A549 (cell line): Measurements from ENCODE around the gene HRH1. TPM values are rescaled to one million over a fixed set of nuclear protein-coding genes. Genes with fewer than 3 reads are reported as not detected.

Experiments used
- ATAC-seq, 2 experiments: fragments of 200-7000 bp in 1 of 2; fragments of >200 bp in 1 of 2; cut with Nextera tagmentation in 1 of 2; cut with Tn5 transposase in 1 of 2; 3 replicates each; pipeline versions ENCODE4 v1.8.0 to v1.9.1; 2018 to 2020; ENCODE audit warnings: mild to moderate bottlenecking in 1 of 2, moderate library complexity in 1 of 2
- CTCF ChIA-PET: fragments of 300-600 bp; sonication (Branson Sonifier 250); formaldehyde crosslinking; extraction: SDS; loops from one replicate; lab custom pipeline; 2021; ENCODE audit warnings: antibody characterized with exemption, inconsistent platforms; lab: Yijun Ruan, JAX
- POLR2A ChIA-PET: fragments of 350-600 bp; formaldehyde crosslinking; extraction: SDS; loops from one replicate; lab custom pipeline; 2021; ENCODE audit warnings: antibody characterized with exemption, inconsistent platforms; lab: Yijun Ruan, JAX
- DNase-seq, 2 experiments: peaks; one replicate each; pipeline versions ENCODE4 v3.0.0 to v3.0.0-alpha.2; 2011 to 2016; ENCODE audit warnings: low read depth in 1 of 2, low spot score in 1 of 2
- FAIRE-seq: peaks from 2 replicates; lab custom pipeline; 2011; peaks lifted over from hg19 to GRCh38; lab: Jason Lieb, UNC
- H3K27ac ChIP-seq, 2 experiments: fragments of >200 bp; sonication (Bioruptor Twin); formaldehyde crosslinking; 3 replicates each; pipeline ENCODE4 v1.5.1; 2016 to 2017
- H3K4me1 ChIP-seq: fragments of >200 bp; sonication (Bioruptor Twin); formaldehyde crosslinking; 3 replicates; pipeline ENCODE4 v1.6.1; 2016
- H3K4me2 ChIP-seq: fragments of >200 bp; sonication (Bioruptor Twin); formaldehyde crosslinking; 3 replicates; pipeline ENCODE4 v1.6.1; 2016
- H3K4me3 ChIP-seq: fragments of >200 bp; sonication (Bioruptor Twin); formaldehyde crosslinking; 3 replicates; pipeline ENCODE4 v1.5.1; 2016
- H3K9me3 ChIP-seq: fragments of >200 bp; sonication (Bioruptor Twin); formaldehyde crosslinking; 3 replicates; pipeline ENCODE4 v1.6.1; 2016
- ATOH8 ChIP-seq: fragments of 250-450 bp; sonication (Bioruptor Pico); IDR thresholded peaks from 2 replicates; pipeline ENCODE4 v1.5.0; 2020; ENCODE audit warnings: low read depth, mild to moderate bottlenecking, moderate library complexity
- BHLHE40 ChIP-seq: IDR thresholded peaks from 2 replicates; pipeline ENCODE4 v1.6.1; 2012; ENCODE audit warnings: low read depth, low read length, inconsistent platforms
- CEBPB ChIP-seq, 2 experiments: fragments of >200 bp in 1 of 2; sonication (Bioruptor Twin) in 1 of 2; formaldehyde crosslinking in 1 of 2; IDR thresholded peaks; 2 replicates each; pipeline ENCODE4 v1.6.1; 2012 to 2016
- CHD4 ChIP-seq: fragments of 200-600 bp; sonication (generic); IDR thresholded peaks from 2 replicates; pipeline ENCODE4 v1.6.1; 2016; ENCODE audit warnings: antibody characterized with exemption, mild to moderate bottlenecking, borderline replicate concordance
- E2F6 ChIP-seq: IDR thresholded peaks from 2 replicates; pipeline ENCODE4 v1.6.1; 2012; ENCODE audit warnings: low read depth, borderline replicate concordance
- EHMT2 ChIP-seq: fragments of 200-600 bp; sonication (generic); IDR thresholded peaks from 2 replicates; pipeline ENCODE4 v1.6.1; 2016; ENCODE audit warnings: antibody characterized with exemption, low read depth, mild to moderate bottlenecking, moderate library complexity
- ELK1 ChIP-seq: fragments of 150-350 bp; IDR thresholded peaks from 2 replicates; pipeline ENCODE4 v1.6.1; 2014; ENCODE audit warnings: low read depth, mild to moderate bottlenecking, low read length
- EP300 ChIP-seq, 2 experiments: fragments of >200 bp; sonication (Bioruptor Twin); formaldehyde crosslinking; IDR thresholded peaks; 2 replicates in 1 of 2; 3 replicates in 1 of 2; pipeline ENCODE4 v1.6.1; 2016 to 2017
- FOSB ChIP-seq: fragments of 250-450 bp; sonication (Bioruptor Pico); IDR thresholded peaks from 2 replicates; pipeline ENCODE4 v1.5.0; 2020; ENCODE audit warnings: mild to moderate bottlenecking, moderate library complexity
- FOSL2 ChIP-seq, 2 experiments: fragments of 450-650 bp in 1 of 2; fragments of >200 bp in 1 of 2; sonication (Bioruptor Twin) in 1 of 2; formaldehyde crosslinking; IDR thresholded peaks; 2 replicates each; pipeline versions ENCODE4 v1.5.0 to v1.6.1; 2016 to 2020; ENCODE audit warnings: mild to moderate bottlenecking in 1 of 2, moderate library complexity in 1 of 2
- HEYL ChIP-seq: fragments of 250-450 bp; sonication (Bioruptor Pico); IDR thresholded peaks from 2 replicates; pipeline ENCODE4 v1.8.0; 2021; ENCODE audit warnings: mild to moderate bottlenecking, moderate library complexity
- HMGXB4 ChIP-seq: fragments of 250-450 bp; sonication (Bioruptor Pico); IDR thresholded peaks from 2 replicates; pipeline ENCODE4 v1.5.0; 2021; ENCODE audit warnings: mild to moderate bottlenecking, moderate library complexity, borderline replicate concordance
- HOXA7 ChIP-seq: fragments of 250-450 bp; sonication (Bioruptor Pico); IDR thresholded peaks from 2 replicates; pipeline ENCODE4 v1.5.0; 2020; ENCODE audit warnings: mild to moderate bottlenecking, moderate library complexity
- KDM1A ChIP-seq: fragments of 200-600 bp; sonication (generic); IDR thresholded peaks from 2 replicates; pipeline ENCODE4 v1.6.1; 2016; ENCODE audit warnings: low read depth, mild to moderate bottlenecking
- MAFK ChIP-seq: fragments of 450-650 bp; IDR thresholded peaks from 2 replicates; pipeline ENCODE4 v1.6.1; 2014; ENCODE audit not compliant: partially characterized antibody
- MYC ChIP-seq: IDR thresholded peaks from 2 replicates; pipeline ENCODE4 v1.6.1; 2012; ENCODE audit warnings: mild to moderate bottlenecking, inconsistent platforms, low read length, improper control_type of control experiment, borderline replicate concordance
- NFE2L2 ChIP-seq: fragments of 150-350 bp; conservative IDR thresholded peaks from 2 replicates; pipeline ENCODE4 v1.6.1; 2014; ENCODE audit warnings: low read length
- NPAS2 ChIP-seq: fragments of 250-450 bp; sonication (Bioruptor Pico); IDR thresholded peaks from 2 replicates; pipeline ENCODE4 v1.8.0; 2022; ENCODE audit warnings: mild to moderate bottlenecking, moderate library complexity, borderline replicate concordance
- NR3C1 ChIP-seq: fragments of >200 bp; sonication (Bioruptor Twin); formaldehyde crosslinking; IDR thresholded peaks from 3 replicates; pipeline ENCODE4 v1.6.1; 2017
- POLR2AphosphoS2 ChIP-seq: conservative IDR thresholded peaks from 2 replicates; pipeline ENCODE4 v1.6.1; 2012; ENCODE audit warnings: low read length, improper control_type of control experiment, inconsistent platforms
- RAD21 ChIP-seq, 2 experiments: fragments of >200 bp in 1 of 2; sonication (Bioruptor Twin) in 1 of 2; formaldehyde crosslinking in 1 of 2; IDR thresholded peaks in 1 of 2; conservative IDR thresholded peaks in 1 of 2; 2 replicates in 1 of 2; 3 replicates in 1 of 2; pipeline ENCODE4 v1.6.1; 2012 to 2018; ENCODE audit warnings: inconsistent platforms in 1 of 2
- RCOR1 ChIP-seq: fragments of 150-350 bp; IDR thresholded peaks from 2 replicates; pipeline ENCODE4 v1.6.1; 2014; ENCODE audit warnings: antibody characterized with exemption, low read length, low read depth
- RNF2 ChIP-seq: fragments of 200-600 bp; sonication (generic); IDR thresholded peaks from 2 replicates; pipeline ENCODE4 v1.6.1; 2016; ENCODE audit warnings: low read depth, mild to moderate bottlenecking, antibody characterized with exemption, moderate library complexity, borderline replicate concordance
- SMC3 ChIP-seq: fragments of >200 bp; sonication (Bioruptor Twin); formaldehyde crosslinking; IDR thresholded peaks from 3 replicates; pipeline ENCODE4 v1.6.1; 2018; ENCODE audit warnings: inconsistent platforms
- SREBF2 ChIP-seq: fragments of 450-650 bp; IDR thresholded peaks from 2 replicates; pipeline ENCODE4 v1.6.1; 2014; ENCODE audit warnings: mild to moderate bottlenecking, moderate library complexity
- TFCP2L1 ChIP-seq: fragments of 250-450 bp; sonication (Bioruptor Pico); IDR thresholded peaks from 2 replicates; pipeline ENCODE4 v1.5.0; 2021; ENCODE audit warnings: mild to moderate bottlenecking
- TP53 ChIP-seq: fragments of 250-450 bp; sonication (Bioruptor Pico); IDR thresholded peaks from 2 replicates; pipeline ENCODE4 v1.5.0; 2021; ENCODE audit warnings: mild to moderate bottlenecking, moderate library complexity
- ZC3H11A ChIP-seq: fragments of 450-650 bp; IDR thresholded peaks from 2 replicates; pipeline ENCODE4 v1.6.1; 2014; ENCODE audit warnings: antibody characterized with exemption, mild to moderate bottlenecking
- ZFP36 ChIP-seq: fragments of 450-650 bp; IDR thresholded peaks from 2 replicates; pipeline ENCODE4 v1.6.1; 2014; ENCODE audit warnings: borderline replicate concordance; ENCODE audit not compliant: partially characterized antibody
- WGBS: methylation state at CpG from one replicate; pipeline ENCODE4 v1.1.6; 2017; ENCODE audit errors: missing lambda C conversion rate; 5-methylcytosine and 5-hydroxymethylcytosine counted together
- polyA plus RNA-seq, 4 experiments: library from polyadenylated mRNA; depleted of rRNA in 3 of 4; stranded (reverse); fragments of >200 nt; fragmentation: RNase III in 1 of 4; extraction: RNeasy Plus Mini Kit Qiagen cat#74134 plus additional on column Dnase treatment in 1 of 4; gene quantifications; 2 replicates in 3 of 4; 3 replicates in 1 of 4; pipeline ENCODE4 v1.2.3, GENCODE V29; 2011 to 2017

HRH1 gene
- polyA plus RNA-seq, 2 of the 4 experiments (the other 2 are of a cell fraction): 4.2 TPM

- TF ChIP-seq CEBPB (IDR thresholded peaks at IDR 0.05) (no peak), BHLHE40 (no peak), TP53 (CRISPR knock-in tag) (no peak), ELK1 (no peak), ATOH8 (CRISPR knock-in tag) (no peak), SMC3 (peak; percentile 87), RNF2 (no peak), HMGXB4 (CRISPR knock-in tag) (no peak), RAD21 (conservative IDR thresholded peaks at IDR 0.05 in 1 of 2, IDR thresholded peaks at IDR 0.05 in 1 of 2) (peak; percentile 78 to 79), MYC (no peak), POLR2AphosphoS2 (no peak), MAFK (no peak), NR3C1 (no peak)
Observed at GRCh38 chr3:11155341-11156025, 1.2 kb downstream of the HRH1 start (continued).

GRCh38 chr3:11156026-11156410 is 1.7 kb downstream of the HRH1 start:
- Histone ChIP-seq H3K4me1 (peaks cover 7% of the 10 kb centered on the region; the same call in 2 of the 3 replicates), H3K9me3 (no peaks in the 10 kb centered on the region), H3K4me3 (no peak overlapping the region), H3K4me2 (peak overlapping the region; percentile 91; the same call in 2 of the 3 replicates), H3K27ac (no peak overlapping the region)
- DNase-seq: no peak
- ChIA-PET POLR2A (interaction anchor here (1.5 to 2.1 kb wide), 2 partner anchors 19 to 95 kb away, joined by 4 to 8 read pairs; no protein-coding TSS in a partner anchor), CTCF (interaction anchor here (0.7 to 13.0 kb wide), 41 partner anchors 8 to 814 kb away, joined by 3 to 142 read pairs (median 7); partner anchors contain the start of gene ATG7)
- no peak for FAIRE-seq
- no peak for TF ChIP-seq EHMT2
- TF ChIP-seq CHD4: no peak
- TF ChIP-seq ZFP36: no peak
- TF ChIP-seq TP53 (CRISPR knock-in tag): no peak
- no peak for TF ChIP-seq RCOR1
- no peak for TF ChIP-seq TFCP2L1 (CRISPR knock-in tag)
- TF ChIP-seq NR3C1: no peak
- no peak for TF ChIP-seq KDM1A
- TF ChIP-seq NFE2L2: no peak
- TF ChIP-seq HOXA7: no peak
- TF ChIP-seq NPAS2: no peak
- TF ChIP-seq FOSB (CRISPR knock-in tag): no peak
- no peak for TF ChIP-seq EP300 (IDR thresholded peaks at IDR 0.05)
- no peak for TF ChIP-seq HEYL
- no peak for TF ChIP-seq FOSL2 (IDR thresholded peaks at IDR 0.05)
- TF ChIP-seq FOSL2 (CRISPR knock-in tag; IDR thresholded peaks at IDR 0.05): no peak
- TF ChIP-seq E2F6: no peak
- no peak for TF ChIP-seq SREBF2
- no peak for TF ChIP-seq ZC3H11A
- 54% methylated on average over 4 of the region's 4 CpGs for WGBS
- no peak for ATAC-seq
